ENCODE data around the gene OTOGL.
"Not testable (repeated sequence)": the region's sequence is repeated elsewhere in the genome, so short reads cannot be mapped to it uniquely, and the experiment has no call there.

The OTOGL gene

GRCh38 chr12:80222261-80222660 lies 122.9 kb downstream of the OTOGL start:
- no peak for ATAC-seq

GRCh38 chr12:80226576-80226975 lies 127.2 kb downstream of the OTOGL start:
- ATAC-seq = no peak

More at GRCh38 chr12:80222261-80222660, 122.9 kb downstream of the OTOGL start:
- TF ChIP-seq OSR1 (CRISPR knock-in tag; IDR thresholded peaks at IDR 0.05) (no peak), CREB5 (CRISPR knock-in tag; IDR thresholded peaks at IDR 0.05; ENCODE audit: low read depth) (no peak)

GRCh38 chr12:80227904-80228303 lies 128.6 kb downstream of the OTOGL start:
- ATAC-seq = not testable (repeated sequence)

More at GRCh38 chr12:80226576-80226975, 127.2 kb downstream of the OTOGL start:
- TF ChIP-seq ZNF8 (CRISPR knock-in tag; IDR thresholded peaks at IDR 0.05) = no peak
- TF ChIP-seq CSRNP3 (CRISPR knock-in tag; IDR thresholded peaks at IDR 0.05) = no peak
- no peak for TF ChIP-seq POU6F1 (CRISPR knock-in tag; IDR thresholded peaks at IDR 0.05; ENCODE audit: borderline replicate concordance, low read depth)
- no peak for TF ChIP-seq CREB5 (CRISPR knock-in tag; IDR thresholded peaks at IDR 0.05; ENCODE audit: low read depth)
- no peak for TF ChIP-seq ZC3H10 (CRISPR knock-in tag; IDR thresholded peaks at IDR 0.05)
- TF ChIP-seq ARNTL (CRISPR knock-in tag; IDR thresholded peaks at IDR 0.05; ENCODE audit: borderline replicate concordance, low read depth) = no peak
- TF ChIP-seq CSDC2 (CRISPR knock-in tag; IDR thresholded peaks at IDR 0.05) = no peak
- TF ChIP-seq ZFP3 (CRISPR knock-in tag; IDR thresholded peaks at IDR 0.05) = no peak
- no peak for TF ChIP-seq PATZ1 (CRISPR knock-in tag; IDR thresholded peaks at IDR 0.05; ENCODE audit: borderline replicate concordance)
- no peak for TF ChIP-seq ZNF565 (CRISPR knock-in tag; conservative IDR thresholded peaks at IDR 0.05; ENCODE audit: low read depth)
- no peak for TF ChIP-seq TSHZ2 (CRISPR knock-in tag; IDR thresholded peaks at IDR 0.05)
- TF ChIP-seq PPARA (CRISPR knock-in tag; IDR thresholded peaks at IDR 0.05; ENCODE audit: borderline replicate concordance) = no peak

- no peak for ATAC-seq
Observed at GRCh38 chr12:80230068-80230467, 130.7 kb downstream of the OTOGL start.

GRCh38 chr12:80232837-80233236 lies 133.5 kb downstream of the OTOGL start:
- no peak for ATAC-seq
- TF ChIP-seq TSHZ2 (CRISPR knock-in tag; IDR thresholded peaks at IDR 0.05) (no peak), PATZ1 (CRISPR knock-in tag; IDR thresholded peaks at IDR 0.05; ENCODE audit: borderline replicate concordance) (no peak), TOX (CRISPR knock-in tag; IDR thresholded peaks at IDR 0.05; ENCODE audit: borderline replicate concordance) (no peak), CSRNP3 (CRISPR knock-in tag; IDR thresholded peaks at IDR 0.05) (no peak), CSDC2 (CRISPR knock-in tag; IDR thresholded peaks at IDR 0.05) (no peak), ARNTL (CRISPR knock-in tag; IDR thresholded peaks at IDR 0.05; ENCODE audit: borderline replicate concordance, low read depth) (no peak), ZC3H10 (CRISPR knock-in tag; IDR thresholded peaks at IDR 0.05) (no peak)

More at GRCh38 chr12:80230068-80230467, 130.7 kb downstream of the OTOGL start:
- TF ChIP-seq CSDC2 (CRISPR knock-in tag; IDR thresholded peaks at IDR 0.05) (no peak), ISL1 (CRISPR knock-in tag; IDR thresholded peaks at IDR 0.05) (no peak), OSR1 (CRISPR knock-in tag; IDR thresholded peaks at IDR 0.05) (no peak)
